ENCODE data around the gene ZBTB46. TPM values are rescaled to one million over a fixed set of nuclear protein-coding genes. Genes with fewer than 3 reads are reported as not detected.
A peak's percentile ranks its signal among the peaks of the same experiment; 100 is the strongest.

Gene ZBTB46
- total RNA-seq, 1 experiment from 2014 or later: 27.1 TPM

- H3K4me1 Mint-ChIP-seq: peaks cover 20 to 22% of the 10 kb centered on the region in 2 experiments
- DNase-seq: no peak
- H3K27ac Mint-ChIP-seq: peak overlapping the region in 1 of 3 experiments; percentile 83; a peak in 2 of 7 replicates
- Histone ChIP-seq H3K56ac (ENCODE audit: insufficient read length, low read depth, low read length) (no peak overlapping the region), H3K9me3 (ENCODE audit: control insufficient read depth, low read depth, low read length) (no peaks in the 10 kb centered on the region), H3T11ph (ENCODE audit: low read length) (no peak overlapping the region), H3K23ac (ENCODE audit: insufficient read length, low read depth, low read length) (no peak overlapping the region), H3K27ac (ENCODE audit: insufficient read length, low read depth, low read length) (no peak overlapping the region), H3K18ac (ENCODE audit: insufficient read length, low read depth, low read length) (no peak overlapping the region), H3K14ac (ENCODE audit: insufficient read depth, low read length) (no peak overlapping the region), H2BK120ac (ENCODE audit: low read depth, low read length, poor library complexity, severe bottlenecking) (no peak overlapping the region), H4K91ac (ENCODE audit: insufficient read length, low read depth, low read length) (no peak overlapping the region), H3K4me2 (ENCODE audit: insufficient read depth, insufficient read length, low read length) (no peak overlapping the region), H2BK20ac (ENCODE audit: low read depth, low read length, poor library complexity, severe bottlenecking) (no peak overlapping the region), H3K23me2 (ENCODE audit: insufficient read length, low read depth, low read length, poor library complexity, severe bottlenecking) (no peaks in the 10 kb centered on the region), H2BK5ac (ENCODE audit: insufficient read length, low read length) (no peak overlapping the region), H2AK5ac (ENCODE audit: insufficient read length, low read length) (no peak overlapping the region), H3K79me1 (ENCODE audit: insufficient read depth, low read depth, low read length, poor library complexity, severe bottlenecking) (peaks cover 9% of the 10 kb centered on the region), H3K79me2 (ENCODE audit: insufficient read depth, low read length) (peaks cover 8% of the 10 kb centered on the region; the same call in 1 of the 2 replicates), H2BK15ac (ENCODE audit: low read depth, low read length) (no peak overlapping the region), H4K5ac (ENCODE audit: insufficient read length, low read depth, low read length) (no peak overlapping the region), H3K4me1 (ENCODE audit: insufficient read depth, low read length) (no peaks in the 10 kb centered on the region), H4K8ac (replicated peaks; ENCODE audit: insufficient read length, low read depth, low read length) (no peak overlapping the region), H2BK12ac (ENCODE audit: insufficient read length, low read depth, low read length) (no peak overlapping the region), H2AFZ (ENCODE audit: low read length) (no peak overlapping the region), H3K9ac (ENCODE audit: extremely low read depth, insufficient read length, low read length) (no peak overlapping the region), H3K27me3 (ENCODE audit: insufficient read depth, low read length) (no peaks in the 10 kb centered on the region), H4K20me1 (ENCODE audit: control insufficient read depth, insufficient read depth, insufficient read length) (no peaks in the 10 kb centered on the region), H3K4ac (ENCODE audit: low read depth, low read length) (no peak overlapping the region)
- TF ChIP-seq CTCF (conservative IDR thresholded peaks at IDR 0.05): no peak
- no peaks in the 10 kb centered on the region; a peak in 1 of 5 replicates for H3K9me3 Mint-ChIP-seq
- peaks cover 4% of the 10 kb centered on the region; the same call in 1 of the 2 replicates for H3K27me3 Mint-ChIP-seq (ENCODE audit: low read depth)
- H3K36me3 Mint-ChIP-seq (ENCODE audit: insufficient read depth in 1 of 3, low read depth in 3 of 3): peaks cover 0 to 9% (median 8%) of the 10 kb centered on the region in 3 experiments; a peak in 5 of 7 replicates
- H3K4me3 Mint-ChIP-seq: no peak overlapping the region; a peak in 1 of 5 replicates
- WGBS (ENCODE audit: extremely low coverage, insufficient read length, low lambda C conversion rate): no CpG with 5 or more reads among the region's 12 CpGs
These were observed 7.3 kb downstream of the ZBTB46 start for GRCh38 chr20:63823691-63824311.
